Brain microvascular endothelial cell (primary cell): ENCODE data around the gene TMEM131L.
A peak's percentile ranks its signal among the peaks of the same experiment; 100 is the strongest.

Experiments used
- DNase-seq: peaks from one replicate; pipeline ENCODE4 v3.0.0-alpha.2; 2020
- H3K27ac ChIP-seq: fragments of 250-450 bp; sonication (Bioruptor Pico); 2 replicates; pipeline ENCODE4 v1.5.1; 2020; ENCODE audit warnings: mild to moderate bottlenecking, moderate library complexity
- H3K27me3 ChIP-seq: fragments of 250-450 bp; sonication (Bioruptor Pico); replicated peaks from 2 replicates; pipeline ENCODE4 v1.5.1; 2020; ENCODE audit warnings: mild to moderate bottlenecking
- H3K36me3 ChIP-seq: fragments of 250-450 bp; sonication (Bioruptor Pico); replicated peaks from 2 replicates; pipeline ENCODE4 v1.5.1; 2020; ENCODE audit warnings: mild to moderate bottlenecking
- H3K4me3 ChIP-seq: 2 replicates; pipeline ENCODE4 v1.5.1; 2011; ENCODE audit warnings: low read depth, mild to moderate bottlenecking, control low read depth, low read length, moderate library complexity
- CTCF ChIP-seq: IDR thresholded peaks from 2 replicates; pipeline ENCODE4 v1.5.1; 2011; ENCODE audit warnings: low read depth, mild to moderate bottlenecking, moderate library complexity, low read length, control low read depth, inconsistent platforms; ENCODE audit errors: missing control alignments
- in situ Hi-C: cut with HindIII; loops from 2 replicates; pipeline ENCODE4 v1.10.0; 2017; ENCODE audit warnings: low sequenced_read_pairs, low pct_ligation_motif_present

TMEM131L gene

GRCh38 chr4:153432965-153433753 lies 33.0 kb upstream of the TMEM131L start:
- H3K4me3 ChIP-seq = no peak overlapping the region
- no peaks in the 10 kb centered on the region for H3K36me3 ChIP-seq
- in situ Hi-C loops = no loop called here
- no peak overlapping the region for H3K27ac ChIP-seq
- H3K27me3 ChIP-seq = no peaks in the 10 kb centered on the region
- DNase-seq = peak; percentile 78
- peak; percentile 67 for TF ChIP-seq CTCF

DNA sequence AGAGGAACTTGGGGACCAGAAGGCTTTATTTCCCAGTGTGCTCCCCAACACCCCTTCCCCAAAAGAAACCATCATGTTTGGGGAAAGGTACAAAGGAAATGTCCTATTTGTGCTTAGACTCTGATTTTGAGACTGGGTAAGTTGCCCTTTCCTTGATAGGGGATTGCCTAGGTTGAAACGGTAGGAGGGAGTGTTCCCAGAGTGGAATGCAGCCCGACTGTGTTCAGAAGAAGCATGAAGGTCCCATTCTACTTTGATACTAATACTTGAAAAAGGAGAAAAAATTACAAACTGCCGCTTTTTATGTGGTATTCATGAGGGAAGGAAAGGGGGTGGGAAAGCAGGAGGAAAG lies 32.4 kb upstream of the TMEM131L start:
- TF ChIP-seq CTCF = no peak
- Histone ChIP-seq H3K4me3 (no peak overlapping the region), H3K36me3 (no peaks in the 10 kb centered on the region), H3K27me3 (no peaks in the 10 kb centered on the region), H3K27ac (no peak overlapping the region)
- no peak for DNase-seq
- in situ Hi-C loops = no loop called here

DNA sequence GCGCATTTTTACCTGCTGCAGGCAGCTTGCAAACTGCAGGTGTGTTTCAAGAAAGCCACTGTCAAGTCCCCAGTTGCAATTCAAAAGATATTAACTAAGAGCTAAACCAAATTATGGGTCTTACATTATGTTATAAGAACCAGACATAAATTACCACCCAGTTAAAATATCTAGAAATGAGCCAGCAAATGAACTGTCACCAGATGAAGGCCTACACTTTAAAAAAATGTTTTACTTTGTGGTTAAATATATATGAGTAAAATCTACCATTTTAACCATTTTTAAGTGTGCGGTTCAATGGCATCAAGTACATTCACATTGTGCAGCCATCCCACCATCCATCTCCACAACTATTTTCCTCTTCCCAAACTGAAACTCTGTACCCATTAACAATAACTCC lies 32.0 kb upstream of the TMEM131L start:
- TF ChIP-seq CTCF = no peak
- Histone ChIP-seq H3K36me3 (no peaks in the 10 kb centered on the region), H3K27ac (no peak overlapping the region), H3K4me3 (no peak overlapping the region), H3K27me3 (no peaks in the 10 kb centered on the region)
- in situ Hi-C loops = no loop called here
- no peak for DNase-seq

DNA sequence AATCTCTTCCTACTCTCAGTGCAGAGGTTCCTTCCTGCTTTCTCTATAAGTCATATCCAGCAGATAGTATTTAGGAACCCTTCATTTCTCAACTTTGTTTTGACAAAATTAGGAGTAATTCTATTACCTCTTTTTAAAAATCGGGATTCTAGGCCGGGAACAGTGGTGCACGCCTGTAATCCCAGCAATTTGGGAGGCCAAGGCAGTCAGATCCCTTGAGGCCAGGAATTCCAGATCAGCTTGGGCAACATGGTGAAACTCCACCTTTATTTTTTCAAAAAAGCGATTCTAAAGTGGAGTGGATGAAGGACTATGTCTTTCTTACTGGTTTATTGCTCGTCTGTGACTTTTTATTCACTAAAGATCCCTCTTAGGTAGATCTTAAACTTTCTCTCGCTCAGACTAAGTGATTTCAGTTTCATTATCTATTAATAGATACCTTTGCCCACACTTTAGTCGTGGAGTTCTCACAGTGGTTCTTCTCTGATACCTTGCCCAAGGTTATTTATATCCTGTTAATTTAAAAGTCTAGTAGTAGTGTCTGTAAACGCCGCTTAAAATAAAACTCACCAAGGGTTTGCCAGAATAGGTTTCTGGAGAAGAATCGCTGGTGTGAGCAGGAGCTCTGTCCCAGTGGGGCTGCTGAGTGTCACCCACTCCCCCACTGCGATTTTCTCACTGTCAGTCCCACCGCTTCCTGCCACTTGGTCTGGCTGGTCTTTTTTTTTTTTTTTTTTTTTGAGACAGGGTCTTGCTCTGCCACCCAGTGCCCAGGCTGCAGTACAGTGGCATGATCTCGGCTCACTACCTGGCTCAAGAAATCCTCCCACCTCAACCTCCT lies 27.0 kb upstream of the TMEM131L start:
- H3K27ac ChIP-seq = no peak overlapping the region
- no peaks in the 10 kb centered on the region for H3K36me3 ChIP-seq
- DNase-seq = no peak
- no peaks in the 10 kb centered on the region for H3K27me3 ChIP-seq
- TF ChIP-seq CTCF = no peak
- H3K4me3 ChIP-seq = no peak overlapping the region
- in situ Hi-C loops = no loop called here

- no peak overlapping the region for H3K27ac ChIP-seq
Observed at GRCh38 chr4:153439831-153440230, 26.3 kb upstream of the TMEM131L start.

More at GRCh38 chr4:153439831-153440230, 26.3 kb upstream of the TMEM131L start:
- Histone ChIP-seq H3K27me3 (no peaks in the 10 kb centered on the region), H3K36me3 (no peaks in the 10 kb centered on the region), H3K4me3 (no peak overlapping the region)
- in situ Hi-C loops = no loop called here
- no peak for DNase-seq
- no peak for TF ChIP-seq CTCF
